GM12878 (cell line): Measurements from ENCODE around the gene RNF183. TPM values are rescaled to one million over a fixed set of nuclear protein-coding genes. Genes with fewer than 3 reads are reported as not detected.

ENCODE experiments used
- ATAC-seq: fragments of 200-7000 bp; cut with Tn5 transposase; 3 replicates; pipeline ENCODE4 v1.9.1; 2020; ENCODE audit warnings: mild to moderate bottlenecking, moderate library complexity
- BruUV-seq: library from RNA; stranded (reverse); fragments of 400-500 nt; replicated peaks from 2 replicates; lab custom pipeline; 2021; lab: Mats Ljungman, UMichigan
- CTCF ChIA-PET: fragments of 300-600 bp; sonication (Branson Sonifier 250); formaldehyde crosslinking; extraction: SDS; loops from one replicate; lab custom pipeline; 2021; ENCODE audit warnings: inconsistent platforms; lab: Yijun Ruan, JAX
- POLR2A ChIA-PET: fragments of 350-600 bp; formaldehyde crosslinking; extraction: SDS; loops from one replicate; lab custom pipeline; 2021; ENCODE audit warnings: inconsistent platforms; lab: Charles Lee
- RAD21 ChIA-PET: fragments of 300-600 bp; sonication (Branson Sonifier 250); formaldehyde crosslinking; loops from one replicate; lab custom pipeline; 2023; ENCODE audit warnings: antibody characterized with exemption; ENCODE audit not compliant: unreplicated experiment; lab: Charles Lee
- SMC1A ChIA-PET: fragments of 300-600 bp; sonication (Branson Sonifier 250); formaldehyde crosslinking; loops from one replicate; lab custom pipeline; 2023; ENCODE audit not compliant: unreplicated experiment, uncharacterized antibody; lab: Charles Lee
- DNase-seq: peaks from one replicate; pipeline ENCODE4 v3.0.0-alpha.2; 2011; ENCODE audit warnings: low read depth, low spot score
- FAIRE-seq: peaks from 3 replicates; lab custom pipeline; 2011; peaks lifted over from hg19 to GRCh38; lab: Jason Lieb, UNC
- H2AFZ ChIP-seq: 2 replicates; pipeline ENCODE4 v1.6.0; 2011; ENCODE audit warnings: low read depth, low read length, control low read depth; ENCODE audit not compliant: control insufficient read depth
- H3K27ac ChIP-seq: 2 replicates; pipeline ENCODE4 v1.5.1; 2011; ENCODE audit warnings: control low read depth; ENCODE audit not compliant: control insufficient read depth, insufficient read depth
- H3K27me3 ChIP-seq, 2 experiments: replicated peaks in 1 of 2; 2 replicates each; pipeline versions ENCODE4 v1.6.0 to v1.6.1; 2011; ENCODE audit warnings: low read length in 1 of 2; ENCODE audit not compliant: control insufficient read depth in 2 of 2, insufficient read depth in 2 of 2
- H3K36me3 ChIP-seq, 2 experiments: 2 replicates each; pipeline ENCODE4 v1.5.1; 2011; ENCODE audit warnings: low read length in 1 of 2; ENCODE audit not compliant: control insufficient read depth in 2 of 2, insufficient read depth in 2 of 2
- H3K4me1 ChIP-seq: 2 replicates; pipeline ENCODE4 v1.6.1; 2011; ENCODE audit warnings: mild to moderate bottlenecking, low read length, moderate library complexity, mixed read lengths; ENCODE audit not compliant: control insufficient read depth, insufficient read depth
- H3K4me2 ChIP-seq: 2 replicates; pipeline ENCODE4 v1.6.0; 2011; ENCODE audit warnings: control low read depth; ENCODE audit not compliant: control insufficient read depth, insufficient read depth
- H3K4me3 ChIP-seq: fragments of 200-600 bp; sonication (generic); 2 replicates; pipeline ENCODE4 v1.5.1; 2016
- H3K79me2 ChIP-seq: 2 replicates; pipeline ENCODE4 v1.6.0; 2011; ENCODE audit warnings: low read length; ENCODE audit not compliant: control insufficient read depth, insufficient read depth
- H3K9ac ChIP-seq: 2 replicates; pipeline ENCODE4 v1.8.0; 2011; ENCODE audit warnings: low read length, control low read depth, mixed read lengths; ENCODE audit not compliant: control insufficient read depth, insufficient read depth
- H3K9me3 ChIP-seq: replicated peaks from 3 replicates; pipeline ENCODE4 v1.5.1; 2011; ENCODE audit warnings: mild to moderate bottlenecking, low read length; ENCODE audit not compliant: control insufficient read depth, insufficient read depth
- H4K20me1 ChIP-seq: 2 replicates; pipeline ENCODE4 v1.6.0; 2011; ENCODE audit not compliant: control insufficient read depth, insufficient read depth
- CEBPB ChIP-seq, 2 experiments: fragments of 150-350 bp in 1 of 2; IDR thresholded peaks; 2 replicates each; pipeline ENCODE4 v1.6.1; 2012 to 2014; ENCODE audit warnings: low read depth in 2 of 2, low read length in 2 of 2, borderline replicate concordance in 1 of 2, inconsistent platforms in 1 of 2
- NRF1 ChIP-seq: conservative IDR thresholded peaks from 2 replicates; pipeline ENCODE4 v1.6.1; 2011; ENCODE audit warnings: mild to moderate bottlenecking, low read depth, low read length, improper control_type of control experiment
- RELA ChIP-seq: fragments of 450-650 bp; IDR thresholded peaks from 2 replicates; pipeline ENCODE4 v1.8.0; 2014; ENCODE audit warnings: borderline replicate concordance; ENCODE audit not compliant: partially characterized antibody
- SREBF1 ChIP-seq: IDR thresholded peaks from 2 replicates; pipeline ENCODE4 v1.6.1; 2012; ENCODE audit warnings: mild to moderate bottlenecking, low read length
- WGBS: methylation state at CpG from one replicate; pipeline ENCODE4 v1.1.6; 2016; ENCODE audit warnings: low lambda C conversion rate; ENCODE audit not compliant: insufficient replicate concordance, insufficient coverage; ENCODE audit errors: missing lambda C conversion rate; 5-methylcytosine and 5-hydroxymethylcytosine counted together
- in situ Hi-C: fragments of 300-500 bp; cut with MboI; formaldehyde crosslinking; loops from 9 replicates; pipeline ENCODE4 v1.14.3; 2018; ENCODE audit warnings: mixed read lengths
- intact Hi-C: fragments of 100-400 bp; cut with micrococcal nuclease; formaldehyde crosslinking; loops from one replicate; pipeline ENCODE4 v1.14.2; 2022; ENCODE audit not compliant: unreplicated experiment
- polyA plus RNA-seq, 11 experiments: library from polyadenylated mRNA; depleted of rRNA in 4 of 11; unstranded in 6 of 11; stranded (reverse) in 5 of 11; fragments of >200 nt; fragmentation: Nextera tagmentation in 4 of 11; fragmentation: Illumina TruSeq in 1 of 11; extraction: Ambion mirVana in 4 of 11; extraction: Trizol in 1 of 11; gene quantifications; 1 replicate in 1 of 11; 2 replicates in 10 of 11; pipeline versions ENCODE4 v1.2.1 to v1.2.3, GENCODE V29; 2011 to 2016; ENCODE audit warnings: inconsistent platforms in 2 of 11, missing spikeins in 2 of 11, low read depth in 1 of 11
- total RNA-seq, 4 experiments: library from RNA; depleted of rRNA in 3 of 4; stranded (reverse); fragments of >200 nt in 3 of 4; fragmentation: Illumina TruSeq in 1 of 4; extraction: Trizol in 1 of 4; gene quantifications; 2 replicates each; pipeline versions ENCODE4 v1.2.1 to v1.2.3, GENCODE V29; 2013 to 2021
- TF ChIP-seq, protein P1 (sequence below): fragments of 450-650 bp; IDR thresholded peaks from 2 replicates; pipeline ENCODE4 v1.6.1; 2017; ENCODE audit warnings: mild to moderate bottlenecking, moderate library complexity

The RNF183 gene
- total and polyA plus RNA-seq, 10 of the 15 experiments (the other 5 are each of a cell fraction or from before 2014, with no cell fraction given): 0.03 to 0.26 (median 0.07) TPM; not detected in 6

DNA sequence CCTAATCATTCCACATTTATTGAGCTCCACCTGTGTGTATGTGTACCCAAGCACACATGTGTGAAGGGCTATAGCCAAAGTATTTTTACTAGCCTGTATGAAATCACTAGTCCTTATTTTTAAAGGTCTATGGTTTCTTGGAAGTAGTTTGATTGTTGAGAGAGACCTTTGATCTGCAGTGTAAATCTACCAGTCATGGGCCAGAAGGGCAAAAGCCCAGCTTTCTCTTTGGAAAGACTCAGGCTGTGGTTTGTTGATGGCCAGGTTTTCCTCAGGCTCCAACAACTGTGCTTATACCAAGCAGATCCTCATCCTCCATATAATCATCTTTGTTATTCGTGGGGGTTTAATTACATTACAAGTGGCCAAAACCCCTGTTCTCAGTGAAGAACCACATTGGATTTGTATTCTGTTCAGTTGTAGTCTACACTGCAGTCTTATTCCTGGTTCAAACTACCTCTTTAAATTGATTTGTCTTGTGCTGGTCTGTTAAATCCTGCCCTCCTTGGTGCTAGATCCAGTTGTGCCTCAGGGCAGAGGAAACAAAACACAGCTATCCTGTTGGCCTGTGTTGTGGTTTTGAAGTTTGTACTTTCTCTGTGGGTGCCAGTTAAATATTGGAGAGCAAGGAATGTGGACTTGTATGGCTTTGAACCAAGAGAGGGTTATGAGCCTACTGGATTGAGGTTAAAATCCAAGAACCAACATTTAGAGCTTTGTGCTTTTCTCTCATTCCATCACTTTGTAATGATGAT, 41.1 kb downstream of the RNF183 start:
- in situ Hi-C loops: no loop called here
- ATAC-seq (no peak), FAIRE-seq (no peak), DNase-seq (no peak)
- Histone ChIP-seq H3K4me1 (no peaks in the 10 kb centered on the region), H3K79me2 (no peaks in the 10 kb centered on the region), H3K27me3 (no peaks in the 10 kb centered on the region), H3K9ac (no peak overlapping the region), H3K4me2 (no peak overlapping the region), H3K27ac (no peak overlapping the region), H3K4me3 (no peak overlapping the region), H2AFZ (no peak overlapping the region), H3K9me3 (no peaks in the 10 kb centered on the region), H4K20me1 (no peaks in the 10 kb centered on the region), H3K36me3 (peaks cover 2 to 22% of the 10 kb centered on the region in 2 experiments)
- POLR2A ChIA-PET: interaction anchor here (0.6 to 1.1 kb wide), 2 partner anchors 13 to 18 kb away, joined by 3 to 8 read pairs; partner anchors contain the start of genes CDC26 and PRPF4
- SMC1A ChIA-PET: interaction anchor here (0.7 to 3.0 kb wide), 2 partner anchors 13 to 40 kb away, joined by 4 to 7 read pairs; partner anchors contain the start of genes CDC26 and PRPF4
- 93% methylated on average over 1 of the region's 1 CpG for WGBS
- BruUV-seq: no TSS peak
- CTCF ChIA-PET: interaction anchor here (1.3 to 1.5 kb wide), 3 partner anchors 11 to 396 kb away, joined by 3 to 8 read pairs (median 3); no protein-coding TSS in a partner anchor
- no peak for TF ChIP-seq NRF1
- TF ChIP-seq RELA: no peak
- TF ChIP-seq CEBPB (IDR thresholded peaks at IDR 0.05; ENCODE audit: borderline replicate concordance in 1 of 2, low read depth in 2 of 2, low read length in 2 of 2): no peak
- TF ChIP-seq, protein P1, sequence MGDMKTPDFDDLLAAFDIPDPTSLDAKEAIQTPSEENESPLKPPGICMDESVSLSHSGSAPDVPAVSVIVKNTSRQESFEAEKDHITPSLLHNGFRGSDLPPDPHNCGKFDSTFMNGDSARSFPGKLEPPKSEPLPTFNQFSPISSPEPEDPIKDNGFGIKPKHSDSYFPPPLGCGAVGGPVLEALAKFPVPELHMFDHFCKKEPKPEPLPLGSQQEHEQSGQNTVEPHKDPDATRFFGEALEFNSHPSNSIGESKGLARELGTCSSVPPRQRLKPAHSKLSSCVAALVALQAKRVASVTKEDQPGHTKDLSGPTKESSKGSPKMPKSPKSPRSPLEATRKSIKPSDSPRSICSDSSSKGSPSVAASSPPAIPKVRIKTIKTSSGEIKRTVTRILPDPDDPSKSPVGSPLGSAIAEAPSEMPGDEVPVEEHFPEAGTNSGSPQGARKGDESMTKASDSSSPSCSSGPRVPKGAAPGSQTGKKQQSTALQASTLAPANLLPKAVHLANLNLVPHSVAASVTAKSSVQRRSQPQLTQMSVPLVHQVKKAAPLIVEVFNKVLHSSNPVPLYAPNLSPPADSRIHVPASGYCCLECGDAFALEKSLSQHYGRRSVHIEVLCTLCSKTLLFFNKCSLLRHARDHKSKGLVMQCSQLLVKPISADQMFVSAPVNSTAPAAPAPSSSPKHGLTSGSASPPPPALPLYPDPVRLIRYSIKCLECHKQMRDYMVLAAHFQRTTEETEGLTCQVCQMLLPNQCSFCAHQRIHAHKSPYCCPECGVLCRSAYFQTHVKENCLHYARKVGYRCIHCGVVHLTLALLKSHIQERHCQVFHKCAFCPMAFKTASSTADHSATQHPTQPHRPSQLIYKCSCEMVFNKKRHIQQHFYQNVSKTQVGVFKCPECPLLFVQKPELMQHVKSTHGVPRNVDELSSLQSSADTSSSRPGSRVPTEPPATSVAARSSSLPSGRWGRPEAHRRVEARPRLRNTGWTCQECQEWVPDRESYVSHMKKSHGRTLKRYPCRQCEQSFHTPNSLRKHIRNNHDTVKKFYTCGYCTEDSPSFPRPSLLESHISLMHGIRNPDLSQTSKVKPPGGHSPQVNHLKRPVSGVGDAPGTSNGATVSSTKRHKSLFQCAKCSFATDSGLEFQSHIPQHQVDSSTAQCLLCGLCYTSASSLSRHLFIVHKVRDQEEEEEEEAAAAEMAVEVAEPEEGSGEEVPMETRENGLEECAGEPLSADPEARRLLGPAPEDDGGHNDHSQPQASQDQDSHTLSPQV: no peak
- no peak for TF ChIP-seq SREBF1
- intact Hi-C loops: no loop called here
- RAD21 ChIA-PET: no interaction called here
